Hematopoietic multipotent progenitor cell treated with erythropoietin and hydrocortisone succinate and interleukin-3 and kit ligand, for 4 days (in vitro differentiated cells): ENCODE results near the gene OR4K14.
"Not testable (repeated sequence)": the region's sequence is repeated elsewhere in the genome, so short reads cannot be mapped to it uniquely, and the experiment has no call there.

Source experiments
- DNase-seq: peaks from one replicate; pipeline ENCODE4 v3.0.0-alpha.2; 2015

The OR4K14 gene

GRCh38 chr14:20019257-20019865, at the start of gene OR4K14:
Gene OR4K14, minus strand, starts transcription at chr14:20019307. Its CDS starts 4,114 bp downstream, at chr14:20015193.
- DNase-seq = no peak

GRCh38 chr14:20059745-20060144, 40.6 kb upstream of the OR4K14 start, which contains the start of gene OR4L1:
Gene OR4L1, plus strand, starts transcription at chr14:20060045. Its CDS starts 0 bp downstream, at chr14:20060045.
- no peak for DNase-seq

GRCh38 chr14:20048202-20048601, 29.1 kb upstream of the OR4K14 start:
- DNase-seq = no peak

- DNase-seq = no peak
Measured at GRCh38 chr14:20044243-20044642, 25.1 kb upstream of the OR4K14 start.

- DNase-seq = no peak
Measured at GRCh38 chr14:20035938-20036337, 16.8 kb upstream of the OR4K14 start, which contains the start of gene OR4K13. Gene OR4K13, minus strand, starts transcription at chr14:20036038. Its CDS starts 1,280 bp downstream, at chr14:20034758.

- DNase-seq = no peak
Measured at GRCh38 chr14:20035449-20035848, 16.3 kb upstream of the OR4K14 start.

- DNase-seq = no peak
Measured at GRCh38 chr14:20031058-20031457, 12.0 kb upstream of the OR4K14 start.

- no peak for DNase-seq
Measured at GRCh38 chr14:20008156-20008555, 11.0 kb downstream of the OR4K14 start.

GRCh38 chr14:20002319-20002718, 16.8 kb downstream of the OR4K14 start:
- DNase-seq = peak; percentile 38

GRCh38 chr14:20001863-20002262, 17.2 kb downstream of the OR4K14 start, which contains the start of gene OR4Q2:
Gene OR4Q2, plus strand, starts transcription at chr14:20002163.
- no peak for DNase-seq

GRCh38 chr14:19993438-19993837, 25.7 kb downstream of the OR4K14 start:
- no peak for DNase-seq

- no peak for DNase-seq
Measured at GRCh38 chr14:19975291-19975690, 43.8 kb downstream of the OR4K14 start, which contains the start of gene OR4K15. Gene OR4K15, plus strand, starts transcription at chr14:19975591. Its CDS starts 0 bp downstream, at chr14:19975591.

- DNase-seq = peak; percentile 5
Measured at GRCh38 chr14:19974844-19975243, 44.3 kb downstream of the OR4K14 start.

- DNase-seq = not testable (repeated sequence)
Measured at GRCh38 chr14:19969735-19970134, 49.4 kb downstream of the OR4K14 start.
